ENCODE measurements around the gene PRMT9.
A peak's percentile ranks its signal among the peaks of the same experiment; 100 is the strongest.

PRMT9 gene

DNA sequence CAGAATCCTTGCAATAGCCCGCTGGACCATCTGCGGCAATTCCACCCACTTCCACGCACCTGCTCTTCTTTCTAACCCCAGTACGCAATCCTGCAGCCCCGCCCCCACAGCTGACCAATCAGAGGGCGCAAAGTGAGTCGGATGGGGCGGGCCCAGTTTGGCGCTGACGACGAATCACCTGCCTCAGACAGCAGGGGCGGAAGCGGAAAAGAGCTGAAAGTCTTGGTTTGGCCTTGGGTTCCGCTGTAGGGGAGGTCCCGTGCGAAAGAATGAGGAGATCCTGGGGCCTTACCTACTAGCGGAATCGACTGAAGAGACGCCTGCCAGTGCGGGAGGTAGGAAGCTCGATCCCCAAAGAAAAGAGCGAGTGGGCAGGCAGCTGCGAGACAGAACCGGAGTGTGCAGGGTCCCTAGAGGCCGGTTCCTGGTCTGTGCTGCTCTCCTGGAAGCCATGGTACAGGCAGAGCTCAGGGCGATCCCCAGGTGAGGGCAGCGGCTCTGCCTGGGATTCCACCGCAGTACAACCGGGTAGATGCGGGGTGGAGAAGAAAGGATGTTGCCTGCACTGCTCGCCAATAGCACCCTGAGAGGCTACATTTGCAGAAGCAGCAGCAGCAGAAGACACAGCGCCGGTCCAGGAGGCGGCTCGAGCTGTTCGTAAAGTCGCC is 66.7 kb downstream of the PRMT9 start, which contains the start of gene TMEM184C (continued):
- TF ChIP-seq, protein P1, sequence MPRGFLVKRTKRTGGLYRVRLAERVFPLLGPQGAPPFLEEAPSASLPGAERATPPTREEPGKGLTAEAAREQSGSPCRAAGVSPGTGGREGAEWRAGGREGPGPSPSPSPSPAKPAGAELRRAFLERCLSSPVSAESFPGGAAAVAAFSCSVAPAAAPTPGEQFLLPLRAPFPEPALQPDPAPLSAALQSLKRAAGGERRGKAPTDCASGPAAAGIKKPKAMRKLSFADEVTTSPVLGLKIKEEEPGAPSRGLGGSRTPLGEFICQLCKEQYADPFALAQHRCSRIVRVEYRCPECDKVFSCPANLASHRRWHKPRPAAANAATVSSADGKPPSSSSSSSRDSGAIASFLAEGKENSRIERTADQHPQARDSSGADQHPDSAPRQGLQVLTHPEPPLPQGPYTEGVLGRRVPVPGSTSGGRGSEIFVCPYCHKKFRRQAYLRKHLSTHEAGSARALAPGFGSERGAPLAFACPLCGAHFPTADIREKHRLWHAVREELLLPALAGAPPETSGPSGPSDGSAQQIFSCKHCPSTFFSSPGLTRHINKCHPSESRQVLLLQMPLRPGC (tag by site-specific recombination; IDR thresholded peaks at IDR 0.05) = no peak
- TF ChIP-seq OVOL3 (tag by site-specific recombination; IDR thresholded peaks at IDR 0.05) (no peak), GLIS1 (tag by site-specific recombination; IDR thresholded peaks at IDR 0.05) (peak; percentile 80), ZNF335 (tag by site-specific recombination; conservative IDR thresholded peaks at IDR 0.05) (peak; percentile 96), RBAK (tag by site-specific recombination; IDR thresholded peaks at IDR 0.05) (no peak), ZXDB (tag by site-specific recombination; IDR thresholded peaks at IDR 0.05) (peak; percentile 98), ZNF341 (tag by site-specific recombination; IDR thresholded peaks at IDR 0.05; ENCODE audit: low read depth) (peak; percentile 97), ZNF707 (tag by site-specific recombination; IDR thresholded peaks at IDR 0.05) (no peak), GLIS2 (tag by site-specific recombination; IDR thresholded peaks at IDR 0.05) (peak; percentile 62), ZFP3 (tag by site-specific recombination; IDR thresholded peaks at IDR 0.05; ENCODE audit: low read depth) (no peak)
- TF ChIP-seq, protein P2, sequence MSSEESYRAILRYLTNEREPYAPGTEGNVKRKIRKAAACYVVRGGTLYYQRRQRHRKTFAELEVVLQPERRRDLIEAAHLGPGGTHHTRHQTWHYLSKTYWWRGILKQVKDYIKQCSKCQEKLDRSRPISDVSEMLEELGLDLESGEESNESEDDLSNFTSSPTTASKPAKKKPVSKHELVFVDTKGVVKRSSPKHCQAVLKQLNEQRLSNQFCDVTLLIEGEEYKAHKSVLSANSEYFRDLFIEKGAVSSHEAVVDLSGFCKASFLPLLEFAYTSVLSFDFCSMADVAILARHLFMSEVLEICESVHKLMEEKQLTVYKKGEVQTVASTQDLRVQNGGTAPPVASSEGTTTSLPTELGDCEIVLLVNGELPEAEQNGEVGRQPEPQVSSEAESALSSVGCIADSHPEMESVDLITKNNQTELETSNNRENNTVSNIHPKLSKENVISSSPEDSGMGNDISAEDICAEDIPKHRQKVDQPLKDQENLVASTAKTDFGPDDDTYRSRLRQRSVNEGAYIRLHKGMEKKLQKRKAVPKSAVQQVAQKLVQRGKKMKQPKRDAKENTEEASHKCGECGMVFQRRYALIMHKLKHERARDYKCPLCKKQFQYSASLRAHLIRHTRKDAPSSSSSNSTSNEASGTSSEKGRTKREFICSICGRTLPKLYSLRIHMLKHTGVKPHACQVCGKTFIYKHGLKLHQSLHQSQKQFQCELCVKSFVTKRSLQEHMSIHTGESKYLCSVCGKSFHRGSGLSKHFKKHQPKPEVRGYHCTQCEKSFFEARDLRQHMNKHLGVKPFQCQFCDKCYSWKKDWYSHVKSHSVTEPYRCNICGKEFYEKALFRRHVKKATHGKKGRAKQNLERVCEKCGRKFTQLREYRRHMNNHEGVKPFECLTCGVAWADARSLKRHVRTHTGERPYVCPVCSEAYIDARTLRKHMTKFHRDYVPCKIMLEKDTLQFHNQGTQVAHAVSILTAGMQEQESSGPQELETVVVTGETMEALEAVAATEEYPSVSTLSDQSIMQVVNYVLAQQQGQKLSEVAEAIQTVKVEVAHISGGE (tag by site-specific recombination; conservative IDR thresholded peaks at IDR 0.05; ENCODE audit: low read depth) = peak; percentile 91

DNA sequence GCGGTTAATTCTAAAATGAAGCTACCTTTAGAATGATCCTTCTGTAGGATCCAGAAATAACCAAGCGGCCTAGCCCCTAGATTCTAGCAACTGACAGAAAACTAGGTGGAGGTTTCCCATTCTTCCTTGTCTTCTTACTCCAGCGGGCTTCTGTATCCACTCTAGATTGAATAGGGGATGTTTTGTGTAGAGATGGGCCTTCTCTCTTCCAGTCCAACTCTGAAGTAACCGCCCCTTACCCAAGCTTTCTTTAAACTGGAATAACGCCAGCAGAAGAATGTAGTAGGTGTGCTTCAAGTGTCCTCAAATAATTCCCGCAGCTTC is 67.2 kb downstream of the PRMT9 start:
- peaks cover 3% of the 10 kb centered on the region; the same call in 1 of the 2 replicates for H3K4me1 ChIP-seq (ENCODE audit: control insufficient read depth, insufficient read depth, low read length)
- peak overlapping the region; percentile 65 for H3K4me3 ChIP-seq (ENCODE audit: low read depth, low read length)
- no peak overlapping the region for H3K27ac ChIP-seq (ENCODE audit: extremely low read depth, low read depth, low read length)
- peaks cover 0 to 6% of the 10 kb centered on the region in 2 experiments; a peak in 2 of 3 replicates for H3K36me3 ChIP-seq (ENCODE audit: control insufficient read depth in 2 of 2, insufficient read depth in 1 of 2, low read length in 2 of 2)
- H3K9me3 ChIP-seq (ENCODE audit: control insufficient read depth, insufficient read depth, low read depth, low read length) = no peaks in the 10 kb centered on the region
- TF ChIP-seq SP7 (tag by site-specific recombination; IDR thresholded peaks at IDR 0.05) (peak; percentile 16; the same call in 1 of the 2 replicates), MYNN (tag by site-specific recombination; IDR thresholded peaks at IDR 0.05; ENCODE audit: borderline replicate concordance) (no peak), FEZF1 (tag by site-specific recombination; IDR thresholded peaks at IDR 0.05) (no peak), MEIS1 (CRISPR knock-in tag; IDR thresholded peaks at IDR 0.05; ENCODE audit: borderline replicate concordance) (no peak), ZNF426 (tag by site-specific recombination; IDR thresholded peaks at IDR 0.05) (no peak), IKZF3 (tag by site-specific recombination; IDR thresholded peaks at IDR 0.05) (0 out of 2 replicates have a peak, but pooled peaks have one; percentile 23), ZNF555 (tag by site-specific recombination; conservative IDR thresholded peaks at IDR 0.05) (no peak), ZNF311 (tag by site-specific recombination; IDR thresholded peaks at IDR 0.05; ENCODE audit: borderline replicate concordance) (no peak), ZBTB20 (tag by site-specific recombination; IDR thresholded peaks at IDR 0.05) (no peak), ZNF561 (tag by site-specific recombination; IDR thresholded peaks at IDR 0.05; ENCODE audit: borderline replicate concordance) (0 out of 2 replicates have a peak, but pooled peaks have one; percentile 12)
- POLR2A ChIA-PET = interaction anchor here (0.5 to 1.9 kb wide), 8 partner anchors 13 to 366 kb away, joined by 3 to 19 read pairs (median 6); partner anchors contain the start of genes ARHGAP10 and PRMT9
- CTCF ChIA-PET = interaction anchor here (0.6 to 2.8 kb wide), 7 partner anchors 9 to 518 kb away, joined by 3 to 19 read pairs (median 4); no protein-coding TSS in a partner anchor
